GM21529 (cell line): Measurements from ENCODE around the gene POLN.
"Not testable (repeated sequence)": the region's sequence is repeated elsewhere in the genome, so short reads cannot be mapped to it uniquely, and the experiment has no call there.

Source experiments
- ATAC-seq: cut with Tn5 transposase; IDR thresholded peaks from one replicate; pipeline ENCODE4 v1.9.1; 2021; ENCODE audit not compliant: unreplicated experiment

POLN gene

GRCh38 chr4:2275546-2276251, 33.8 kb upstream of the POLN start:
- ATAC-seq: no peak

- ATAC-seq: not testable (repeated sequence)
These were observed 33.1 kb upstream of the POLN start for GRCh38 chr4:2275044-2275397.

DNA sequence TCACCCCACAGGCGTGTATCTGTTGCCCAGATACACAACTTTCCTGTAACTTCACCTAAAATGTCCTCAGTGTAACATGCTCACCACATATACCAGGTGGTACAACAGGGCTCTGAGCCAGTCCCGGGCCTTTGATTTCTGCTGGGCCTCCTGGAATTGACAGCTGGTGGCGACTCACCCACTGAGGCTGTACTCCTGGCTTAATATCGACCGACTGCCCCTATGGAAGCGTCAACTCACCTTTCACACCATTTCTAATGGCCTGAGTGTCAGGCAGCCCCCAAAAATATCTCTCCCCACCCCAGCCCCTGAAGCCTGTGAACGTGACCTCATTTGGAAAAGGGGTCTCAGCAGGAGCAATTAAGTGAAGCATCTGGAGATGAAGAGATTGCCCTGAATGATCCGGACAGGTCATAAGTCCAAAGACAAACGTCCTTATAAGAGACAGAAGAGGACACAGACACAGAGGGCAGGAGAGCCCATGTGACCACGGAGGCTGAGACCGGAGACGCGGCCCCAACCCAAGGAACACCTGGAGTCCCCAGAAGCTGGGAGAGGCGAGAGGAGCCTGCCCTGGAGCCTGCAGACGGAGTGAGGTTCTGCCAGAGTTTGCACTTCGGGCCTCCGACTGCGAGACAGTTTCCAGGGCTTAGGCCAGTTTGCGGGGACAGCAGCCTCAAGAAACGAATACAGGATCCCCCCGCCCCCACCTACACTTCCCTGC, 32.6 kb upstream of the POLN start:
- ATAC-seq: no peak

DNA sequence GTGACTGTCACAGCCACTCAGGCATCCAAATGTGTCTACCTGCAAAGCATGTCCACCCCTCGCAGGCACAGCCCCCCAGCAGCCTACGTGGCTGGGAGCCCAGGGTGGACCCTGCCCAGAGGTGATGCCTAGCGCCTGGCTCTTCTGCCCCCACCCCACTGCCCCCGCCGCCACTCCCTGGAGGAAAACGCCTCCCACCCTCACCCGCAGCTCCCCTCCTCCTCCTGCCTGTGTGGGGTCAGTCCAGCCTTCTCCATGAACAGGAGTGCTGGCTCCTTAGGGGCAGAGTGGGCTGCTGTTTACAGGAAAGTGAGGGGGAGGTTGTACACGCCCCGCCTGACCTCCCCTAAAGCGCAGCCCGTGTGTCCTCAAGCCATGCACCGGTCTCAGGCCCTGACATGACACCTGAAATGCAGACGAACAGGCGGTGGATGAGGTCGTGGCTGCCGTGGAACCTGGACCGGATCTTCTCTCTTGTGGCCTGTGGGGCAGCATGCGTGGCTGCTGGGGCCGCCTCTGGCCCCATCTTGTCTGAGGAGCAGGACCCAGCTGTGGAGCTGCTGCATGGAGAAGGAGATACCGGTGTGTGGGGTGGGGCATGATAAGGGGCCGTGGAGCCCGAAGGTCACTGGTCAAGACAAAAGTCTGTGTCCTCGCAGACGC, 31.9 kb upstream of the POLN start:
- ATAC-seq: no peak

GRCh38 chr4:2273221-2273620, 31.3 kb upstream of the POLN start:
- no peak for ATAC-seq

GRCh38 chr4:2272828-2273120, 30.9 kb upstream of the POLN start:
- no peak for ATAC-seq

DNA sequence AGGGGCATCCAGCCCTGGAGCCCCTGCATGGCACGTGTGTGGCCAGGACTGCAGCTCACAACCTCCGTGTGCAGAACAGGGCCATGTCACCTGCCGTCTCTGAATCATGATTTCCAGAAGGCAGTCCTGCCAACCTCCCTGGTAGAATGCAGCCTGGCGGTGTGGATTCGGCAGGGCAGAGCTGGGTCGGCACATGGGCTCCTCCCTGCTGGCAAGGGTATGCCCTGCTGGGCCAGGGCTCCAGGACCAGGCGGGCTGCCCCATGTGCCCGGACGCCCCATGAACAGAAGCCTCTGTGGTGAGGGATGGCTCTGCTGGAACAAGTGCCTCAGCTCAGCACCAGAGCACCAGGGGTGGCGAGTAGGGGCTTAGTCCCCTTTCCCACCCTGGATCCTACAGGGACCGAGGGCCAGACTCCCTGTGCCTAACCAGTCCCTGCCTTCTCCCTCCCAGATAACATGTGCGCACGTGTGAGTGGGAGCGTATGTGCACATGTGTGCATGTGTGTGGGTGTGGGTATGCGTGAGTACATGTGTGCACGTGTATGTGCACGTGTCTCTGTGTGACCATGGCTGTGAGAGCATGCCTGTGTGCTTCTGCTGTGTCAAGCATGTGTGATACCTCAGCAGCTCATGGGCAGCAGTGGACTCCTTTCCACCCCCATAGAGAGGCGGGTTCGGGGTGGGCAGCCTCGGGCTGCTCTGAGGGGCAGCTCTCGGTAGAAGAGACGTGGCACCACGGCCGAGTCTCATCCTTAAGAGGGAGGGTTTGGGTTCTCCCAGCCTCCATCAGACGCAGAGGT, 30.3 kb upstream of the POLN start:
- no peak for ATAC-seq

DNA sequence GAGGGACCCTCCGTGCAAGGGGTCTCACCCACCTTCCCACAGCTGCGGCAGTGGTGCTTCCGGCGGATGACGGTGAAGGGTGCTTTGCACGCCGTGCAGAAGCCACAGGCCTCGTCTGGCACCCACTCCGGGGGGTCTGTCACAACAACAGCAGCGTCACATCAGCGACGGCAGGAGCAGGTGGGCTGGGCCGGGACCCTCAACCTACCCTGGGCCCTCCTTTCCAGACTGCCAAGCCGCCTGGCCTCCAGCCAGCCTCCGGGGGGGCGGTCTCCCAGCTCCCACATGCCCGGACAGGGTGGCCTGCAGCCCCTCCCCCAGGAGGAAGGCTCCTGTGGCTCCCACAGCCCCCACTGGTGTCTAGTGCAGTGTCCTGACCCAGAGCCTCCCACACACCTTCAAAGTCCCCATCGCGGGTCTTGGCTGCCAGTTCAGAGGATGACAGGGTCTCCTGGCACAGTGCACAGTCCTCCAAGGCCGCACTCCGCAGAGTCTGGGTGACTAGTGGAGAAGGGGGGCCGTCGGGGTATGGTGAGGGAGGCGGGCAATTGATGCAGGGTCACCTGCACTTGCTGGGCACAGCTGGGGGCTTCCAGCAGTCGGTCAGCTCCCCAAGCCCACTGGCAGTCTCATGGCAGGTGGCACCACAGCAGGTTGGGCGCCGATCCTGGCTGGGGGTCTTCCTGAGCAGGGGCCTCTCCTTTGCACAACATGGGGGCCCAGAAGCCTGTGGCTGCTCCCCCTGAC, 29.5 kb upstream of the POLN start:
- ATAC-seq: no peak

- no peak for ATAC-seq
These were observed 28.6 kb upstream of the POLN start for GRCh38 chr4:2270341-2271165.

- no peak for ATAC-seq
These were observed 27.8 kb upstream of the POLN start for GRCh38 chr4:2269618-2270163.

DNA sequence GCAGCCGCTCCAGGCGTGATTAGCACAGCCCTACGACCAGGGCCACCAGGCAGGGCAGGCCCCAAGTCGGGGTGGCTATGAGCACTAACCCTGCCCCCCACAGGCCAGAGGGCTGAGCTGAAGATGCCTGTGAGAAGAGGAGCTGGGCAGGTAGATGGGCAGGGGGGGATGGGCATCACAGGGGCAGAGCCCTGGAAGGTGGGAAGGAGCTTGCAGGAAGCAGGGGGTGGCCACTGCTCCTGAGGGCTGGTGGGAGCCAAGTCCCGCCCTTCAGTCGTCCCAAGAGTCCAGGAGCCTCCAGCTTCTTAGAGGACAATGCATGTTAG, 27.2 kb upstream of the POLN start:
- ATAC-seq: no peak

- ATAC-seq: no peak
These were observed 26.7 kb upstream of the POLN start for GRCh38 chr4:2268357-2269205.

GRCh38 chr4:2267841-2268240, 25.9 kb upstream of the POLN start:
- no peak for ATAC-seq

DNA sequence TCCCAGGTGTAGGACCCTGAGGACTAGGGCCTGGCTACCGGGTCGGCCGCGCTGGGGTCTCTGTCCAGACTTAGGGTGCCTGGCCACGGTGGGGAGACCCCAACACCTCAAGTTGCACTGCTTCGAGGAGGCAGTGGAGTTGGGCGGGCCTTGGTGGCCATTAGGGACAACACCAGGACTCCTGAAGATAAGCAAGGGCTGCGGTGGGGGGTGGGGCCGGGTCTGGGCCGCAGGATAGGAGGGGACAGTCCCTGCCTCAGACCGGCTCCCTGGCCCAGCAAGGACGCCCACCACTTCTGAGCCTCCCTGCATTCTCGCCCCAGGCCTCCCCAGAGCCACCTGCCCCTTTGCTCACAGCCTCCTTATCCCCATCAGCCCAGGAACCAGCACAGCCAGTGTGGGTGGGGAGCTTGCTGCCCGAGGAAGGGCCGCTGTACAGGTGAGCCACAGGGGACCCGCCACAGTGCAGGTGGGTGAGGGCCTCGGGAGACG, 25.4 kb upstream of the POLN start:
- ATAC-seq: no peak

GRCh38 chr4:2266821-2267220, 24.9 kb upstream of the POLN start:
- no peak for ATAC-seq

DNA sequence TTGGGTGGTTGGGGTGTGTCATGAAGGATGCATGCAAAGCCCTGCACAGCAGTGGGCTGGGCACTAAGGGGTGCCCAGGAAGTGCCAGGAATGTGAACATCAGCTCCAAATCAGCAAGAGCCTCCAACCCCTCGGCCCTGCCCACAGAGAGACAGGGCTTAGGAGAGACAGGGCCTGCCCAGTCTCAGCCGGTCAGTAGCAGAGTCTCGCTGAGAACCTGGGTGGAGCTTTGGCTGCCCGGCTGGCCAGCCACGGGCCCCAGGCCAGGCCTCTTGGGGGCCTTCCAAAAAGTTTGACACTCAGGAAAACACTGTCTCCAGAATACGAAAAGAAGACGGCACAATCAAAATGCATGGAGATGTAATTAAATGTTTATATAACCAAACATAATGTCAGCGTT, 24.3 kb upstream of the POLN start:
- ATAC-seq: no peak

DNA sequence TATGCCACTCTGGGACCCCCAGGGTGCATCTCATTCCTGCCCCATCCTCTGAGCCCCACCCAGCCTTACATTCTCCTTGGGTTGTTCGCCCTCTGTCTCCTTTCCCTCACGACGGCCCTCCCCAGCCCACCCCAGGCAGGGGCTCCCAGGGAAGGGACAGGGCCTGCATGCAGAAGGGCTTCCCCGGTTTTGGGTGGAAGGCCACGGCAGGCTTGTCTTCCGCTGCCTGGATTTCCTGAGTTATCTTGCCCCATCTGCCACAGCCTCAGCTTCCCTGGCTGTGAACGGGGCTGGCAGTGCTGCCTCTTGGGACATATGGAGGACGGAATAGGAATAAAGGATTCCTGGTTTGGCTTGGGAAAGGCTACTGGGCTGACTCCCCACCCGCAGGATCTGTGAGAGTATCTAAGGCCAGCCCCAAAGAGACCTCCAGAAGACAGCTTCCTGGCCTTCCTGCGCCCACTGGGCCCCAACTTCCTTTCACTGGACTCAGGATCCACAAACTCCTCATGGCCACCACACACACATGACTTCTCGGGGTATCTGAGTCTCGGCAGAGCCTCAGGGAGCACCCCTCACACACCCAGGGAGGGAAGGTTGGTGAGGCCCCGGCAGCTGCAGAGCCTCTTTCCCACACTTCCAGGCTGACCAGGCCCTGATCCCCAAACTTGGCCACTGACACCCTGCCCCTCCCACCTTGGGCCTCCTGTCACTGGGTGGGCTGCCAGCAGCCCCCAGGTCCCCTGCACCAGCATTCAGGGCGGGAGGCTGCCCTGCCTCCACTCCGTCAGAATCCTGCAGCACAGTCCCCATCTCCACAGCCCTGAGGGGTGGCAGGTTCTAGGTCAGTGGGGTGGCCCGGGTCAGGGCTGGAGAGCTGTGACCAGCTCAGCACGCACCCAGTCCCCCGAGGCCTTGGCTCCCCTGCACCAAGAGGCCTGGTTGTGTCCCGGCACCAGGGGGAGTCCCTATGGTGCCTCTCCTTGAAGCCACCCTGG, 23.5 kb upstream of the POLN start:
- no peak for ATAC-seq
